Measurements from ENCODE around the gene PRAC1.

The PRAC1 gene

DNA sequence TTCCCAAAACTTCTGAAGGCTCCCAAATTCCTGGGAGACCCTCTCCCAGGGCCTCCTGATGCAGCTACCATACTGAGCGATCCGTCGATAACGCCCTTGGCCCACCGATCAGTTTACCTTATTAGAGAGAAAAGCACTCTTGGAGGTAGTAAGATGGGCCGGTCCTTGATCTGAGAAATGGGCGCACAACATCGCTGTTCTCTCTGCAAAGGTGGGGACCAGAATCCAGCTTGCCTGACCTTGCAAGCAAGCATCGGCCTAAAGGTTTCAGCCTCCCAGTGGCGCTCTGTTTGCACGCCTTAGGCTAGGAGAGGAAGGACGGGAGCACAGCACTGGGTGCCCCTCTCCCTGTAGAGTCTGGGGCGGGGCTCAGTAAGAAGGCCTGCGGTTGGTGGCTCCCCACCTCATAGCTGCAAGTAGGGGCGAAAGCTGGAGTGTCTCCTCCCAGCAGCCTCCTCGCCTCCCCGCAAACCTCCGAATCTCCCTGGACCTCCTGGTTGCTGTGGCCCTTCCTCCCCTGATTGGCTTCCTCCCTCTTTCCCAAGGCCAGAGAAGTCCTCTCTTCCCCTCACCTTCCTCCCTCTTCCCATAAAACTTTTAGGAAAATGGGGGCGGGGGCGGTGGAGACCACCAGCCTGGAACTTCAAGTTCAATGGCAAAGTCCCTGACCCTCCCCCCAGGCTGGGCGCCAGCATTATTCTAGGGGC is at the start of gene PRAC1:
Gene PRAC1 (minus strand): TSS at position 318 of the 707 bp plus-strand sequence. CDS start 126 bp downstream, at position 192.
- DNase-seq (ENCODE audit: low read depth): no peak

DNA sequence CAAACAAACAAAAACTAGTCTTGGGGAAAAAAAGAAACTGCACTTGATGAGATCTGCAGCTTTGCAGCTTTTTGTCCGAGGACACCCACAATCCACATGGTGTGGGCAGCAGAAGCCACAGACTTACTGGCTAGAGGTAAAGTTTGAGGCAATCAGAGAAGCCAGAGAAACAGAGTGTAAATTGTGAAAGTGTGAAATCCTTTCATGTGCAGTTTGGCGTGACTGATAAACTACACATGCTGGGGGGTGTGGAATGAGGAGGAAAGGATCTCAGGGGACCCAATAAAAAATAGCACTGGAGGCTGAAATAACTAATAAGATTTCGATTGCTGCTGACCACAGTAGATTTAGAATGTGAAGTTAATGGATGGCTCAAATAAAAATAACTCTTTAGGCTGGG is 48.6 kb upstream of the PRAC1 start:
- DNase-seq (ENCODE audit: low read depth): no peak

DNA sequence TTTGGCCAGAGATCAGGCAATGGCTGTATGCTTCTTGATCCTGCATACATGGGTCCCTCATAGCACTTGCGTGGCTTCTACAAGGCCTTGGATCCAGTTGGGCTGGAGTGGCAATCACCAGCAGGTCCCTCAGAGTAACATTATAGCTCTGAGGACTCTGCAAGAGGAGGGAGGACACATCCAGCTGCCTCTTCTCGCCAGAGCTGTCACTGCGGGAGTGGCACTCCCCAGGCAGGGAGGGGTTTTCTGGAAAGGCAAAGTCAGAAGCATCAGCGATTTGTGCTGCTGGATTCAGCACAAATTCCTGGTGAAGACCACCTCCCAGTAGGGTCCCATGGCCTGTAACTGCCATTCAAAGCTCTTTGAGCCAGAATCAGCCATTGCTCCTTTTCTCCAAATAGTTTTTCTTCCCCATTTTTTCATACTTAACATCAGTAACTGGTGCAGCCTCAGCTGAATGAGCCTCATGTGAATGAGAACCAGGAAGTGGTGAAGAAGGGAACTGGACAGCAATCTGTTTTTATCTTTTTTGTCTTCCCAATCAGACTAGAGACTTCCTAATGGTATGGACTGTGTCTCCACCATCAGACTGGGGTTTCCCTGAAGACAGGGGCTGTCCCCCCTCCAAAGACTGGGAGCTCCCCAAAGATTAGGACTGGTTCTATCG is 46.8 kb upstream of the PRAC1 start:
- no peak for DNase-seq (ENCODE audit: low read depth)

DNA sequence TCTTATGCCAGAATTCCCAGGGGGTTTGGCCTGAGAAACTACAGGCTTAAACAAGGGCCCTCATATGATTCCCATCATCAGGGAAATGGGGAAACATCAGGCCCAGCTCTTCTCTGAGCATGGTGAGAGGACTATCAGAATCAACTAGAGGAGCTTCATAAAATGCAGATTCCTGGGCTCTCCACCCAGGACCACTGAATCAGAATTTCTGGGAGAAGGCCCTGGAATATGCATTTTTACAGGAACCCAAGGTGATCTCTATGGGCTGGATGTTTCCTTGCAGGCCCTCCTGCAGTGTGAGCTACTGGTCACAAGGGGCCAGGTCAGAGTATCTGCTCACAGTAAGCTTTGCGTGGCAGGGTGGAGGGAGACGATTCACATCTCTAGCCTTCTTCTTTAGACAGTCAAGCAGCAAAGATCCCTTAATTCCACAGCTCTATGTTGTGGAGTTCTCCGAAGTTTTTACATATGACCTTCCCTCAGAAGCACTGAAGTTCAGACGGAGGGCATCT is 45.0 kb upstream of the PRAC1 start:
- DNase-seq (ENCODE audit: low read depth): no peak

DNA sequence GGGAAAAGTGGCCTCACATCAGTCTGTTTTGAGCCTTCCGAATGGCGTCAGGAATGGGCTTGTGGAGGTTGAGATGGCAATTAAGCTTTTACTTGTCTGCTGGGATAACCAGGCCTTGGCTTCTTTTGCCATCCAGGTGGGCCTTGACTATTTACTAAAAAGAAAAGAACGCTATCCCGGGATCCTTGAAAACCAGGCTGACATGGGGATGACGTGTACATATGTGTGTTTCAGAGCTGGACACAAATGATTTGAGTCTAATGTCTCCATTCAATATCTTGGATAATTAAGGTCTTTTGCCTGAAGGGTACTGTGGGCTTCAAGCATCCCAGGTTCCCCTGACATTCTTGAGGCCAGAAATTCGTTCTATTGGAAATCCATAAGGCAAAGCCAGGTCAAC is 38.8 kb upstream of the PRAC1 start:
- no peak for DNase-seq (ENCODE audit: low read depth)

DNA sequence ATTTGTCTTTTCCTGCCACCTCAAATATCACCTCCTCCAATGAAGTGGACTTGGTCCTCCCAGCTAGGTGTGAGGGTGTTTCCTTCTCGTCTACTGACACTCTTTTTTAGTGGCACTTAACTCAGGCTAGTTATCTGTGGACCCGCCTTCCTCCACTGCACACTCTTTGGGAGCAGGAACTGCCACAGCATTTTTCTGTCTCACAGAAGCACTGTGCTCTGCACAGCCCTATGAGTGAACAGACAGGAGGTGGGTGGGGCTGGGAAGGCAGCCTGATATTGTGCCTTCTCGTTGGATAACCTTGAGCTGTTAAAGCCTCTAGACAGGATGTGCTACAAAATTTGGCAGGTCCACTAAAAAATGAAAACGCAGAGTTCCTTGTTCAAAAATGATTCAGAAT is 38.1 kb upstream of the PRAC1 start:
- no peak for DNase-seq (ENCODE audit: low read depth)

DNA sequence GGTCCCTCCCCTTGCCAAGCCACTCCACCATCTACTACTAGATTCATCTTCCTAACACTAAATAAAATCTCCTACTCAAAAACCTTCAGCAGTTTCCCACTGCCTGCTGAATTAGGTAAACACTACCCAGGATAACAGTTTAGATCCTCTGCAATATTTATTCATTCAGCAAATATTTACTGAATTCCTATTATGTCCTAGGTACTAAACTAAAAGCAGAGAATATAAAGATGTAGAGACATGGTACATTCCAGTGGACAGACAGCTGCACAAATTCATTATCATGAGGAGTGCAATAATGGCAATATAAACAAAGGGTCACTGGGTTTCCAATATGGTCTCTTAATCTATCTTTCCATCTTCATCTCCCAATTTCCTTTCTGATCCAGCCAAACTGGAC is 37.0 kb upstream of the PRAC1 start:
- DNase-seq (ENCODE audit: low read depth): no peak

DNA sequence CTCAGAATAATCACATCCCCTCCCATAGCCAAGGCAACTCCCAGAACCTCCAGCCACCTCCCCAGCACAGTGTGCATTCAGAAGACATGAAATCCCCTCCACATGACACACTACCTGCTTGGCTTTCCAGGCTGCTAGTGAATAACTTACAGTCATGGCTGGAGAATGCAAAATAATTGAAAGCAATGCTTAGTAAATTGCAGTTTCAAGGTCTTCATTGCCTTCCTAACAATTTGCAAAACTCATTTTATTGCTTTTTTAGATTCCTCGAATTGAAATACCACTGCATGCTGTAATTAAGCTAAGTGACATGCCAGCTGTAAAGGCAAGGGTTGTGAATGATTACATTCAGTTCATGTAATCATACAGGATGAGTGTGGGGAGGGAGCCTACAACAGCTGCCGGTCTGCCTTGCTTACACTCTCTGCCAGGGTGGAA is 35.2 kb upstream of the PRAC1 start:
- DNase-seq (ENCODE audit: low read depth): peak; percentile 9

DNA sequence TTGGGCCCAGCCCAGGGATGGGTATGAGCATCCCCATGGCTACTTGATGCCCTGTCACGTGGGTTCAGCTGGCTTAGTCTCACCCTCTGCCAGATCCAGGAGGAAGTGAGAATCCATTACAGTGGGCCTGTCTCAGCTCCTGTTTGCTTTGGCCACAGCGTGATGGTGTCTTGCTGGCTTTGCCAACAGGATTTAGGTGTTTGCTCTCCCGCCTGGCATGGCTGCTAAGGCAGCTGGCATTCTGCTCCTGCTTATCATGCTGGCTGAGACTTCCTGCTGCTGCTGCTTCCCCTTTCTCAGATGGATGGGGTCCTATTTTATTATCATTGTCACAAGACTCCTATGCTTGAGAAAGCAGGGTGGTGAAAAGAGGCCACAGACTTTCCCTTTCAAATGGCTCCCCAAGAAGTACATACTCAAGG is 34.5 kb upstream of the PRAC1 start:
- no peak for DNase-seq (ENCODE audit: low read depth)

DNA sequence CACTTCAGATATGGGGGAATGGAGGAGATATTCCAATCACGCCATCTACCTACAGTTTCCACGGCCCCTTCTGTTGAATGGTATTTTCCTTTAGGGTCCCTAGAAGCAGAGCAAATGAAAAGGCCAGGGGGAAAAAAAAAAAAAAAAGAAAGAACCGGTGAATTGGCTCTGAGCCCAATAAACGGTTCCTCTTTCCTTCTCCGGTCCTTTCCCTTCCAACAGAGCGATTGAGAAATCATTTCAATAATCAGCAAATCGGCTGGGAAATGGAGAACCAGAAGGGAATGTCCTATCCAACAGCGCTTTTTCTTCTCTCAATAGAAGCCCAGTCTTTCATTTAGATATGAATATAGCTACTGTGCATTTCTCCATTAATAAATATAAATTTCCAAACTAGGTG is 33.0 kb upstream of the PRAC1 start:
- DNase-seq (ENCODE audit: low read depth): no peak

DNA sequence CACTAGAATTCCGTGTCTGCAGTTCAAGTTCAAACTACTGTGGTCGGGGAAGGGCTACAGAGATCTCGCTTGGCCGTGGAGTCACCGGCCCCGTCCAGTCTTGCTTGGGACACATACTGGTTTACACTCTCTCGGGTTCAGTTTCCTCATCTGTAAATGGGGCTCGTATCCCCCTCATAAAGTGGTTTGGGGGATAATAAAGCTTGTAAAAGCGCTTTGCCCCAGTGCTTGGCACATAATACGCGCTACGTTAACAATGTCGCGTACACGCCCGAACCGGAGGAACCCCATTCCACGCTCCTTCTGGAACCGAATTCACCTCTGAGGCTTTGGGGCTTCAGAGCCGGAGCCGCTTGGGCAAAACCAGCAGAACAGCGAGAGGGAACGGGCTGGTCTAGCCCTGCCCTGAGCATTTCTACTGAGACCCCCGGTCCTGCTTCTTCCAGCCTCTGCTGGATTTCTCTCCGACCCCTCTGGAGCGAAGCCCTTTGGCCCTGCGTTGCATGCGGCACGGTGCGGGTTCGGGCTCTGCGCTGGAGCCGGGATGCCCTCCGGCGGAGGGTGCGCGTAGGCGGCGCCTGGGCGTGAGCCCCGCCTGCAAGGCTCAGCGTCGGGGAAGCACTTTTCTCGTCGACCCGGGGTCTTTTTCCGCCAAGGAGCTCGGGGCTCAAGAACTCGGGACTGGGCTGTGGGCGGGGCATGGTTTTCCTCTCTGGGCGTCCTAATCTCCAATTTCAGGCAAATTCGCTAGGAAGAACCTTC is 32.4 kb upstream of the PRAC1 start:
- no peak for DNase-seq (ENCODE audit: low read depth)

DNA sequence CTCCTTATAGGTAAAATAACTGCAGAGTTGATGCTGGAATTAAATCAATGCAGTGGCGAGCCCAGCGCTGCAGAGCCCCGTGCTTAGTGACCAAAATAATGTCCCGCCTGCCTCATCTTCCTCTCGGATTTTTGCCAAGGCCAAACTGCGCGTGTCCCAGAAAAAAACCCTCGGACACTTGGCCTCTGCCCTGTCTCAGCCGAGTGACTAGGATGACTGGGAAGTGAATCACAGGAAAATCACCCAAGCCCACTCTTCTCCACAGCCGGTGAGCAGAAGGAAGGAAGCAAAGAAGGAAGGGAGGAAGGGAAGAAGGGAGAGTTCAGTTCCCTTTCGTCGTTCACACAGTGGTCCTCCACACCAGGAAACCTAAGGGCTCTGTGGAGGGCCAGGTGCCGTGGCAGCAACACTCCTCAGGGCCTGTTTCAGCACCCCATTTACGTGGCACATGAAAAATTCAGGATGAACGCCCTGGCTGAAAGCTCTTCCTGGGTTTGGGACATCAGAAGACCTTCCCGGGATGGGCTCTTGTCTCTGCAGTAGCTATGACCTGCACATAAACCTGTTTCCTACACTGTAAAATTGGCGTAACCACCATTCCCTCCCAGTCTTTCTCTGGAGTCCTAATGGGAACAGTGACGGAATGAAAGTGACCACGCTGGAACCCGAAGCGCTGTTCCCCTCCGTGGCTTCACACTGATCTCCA is 31.6 kb upstream of the PRAC1 start:
- DNase-seq (ENCODE audit: low read depth): peak; percentile 49

DNA sequence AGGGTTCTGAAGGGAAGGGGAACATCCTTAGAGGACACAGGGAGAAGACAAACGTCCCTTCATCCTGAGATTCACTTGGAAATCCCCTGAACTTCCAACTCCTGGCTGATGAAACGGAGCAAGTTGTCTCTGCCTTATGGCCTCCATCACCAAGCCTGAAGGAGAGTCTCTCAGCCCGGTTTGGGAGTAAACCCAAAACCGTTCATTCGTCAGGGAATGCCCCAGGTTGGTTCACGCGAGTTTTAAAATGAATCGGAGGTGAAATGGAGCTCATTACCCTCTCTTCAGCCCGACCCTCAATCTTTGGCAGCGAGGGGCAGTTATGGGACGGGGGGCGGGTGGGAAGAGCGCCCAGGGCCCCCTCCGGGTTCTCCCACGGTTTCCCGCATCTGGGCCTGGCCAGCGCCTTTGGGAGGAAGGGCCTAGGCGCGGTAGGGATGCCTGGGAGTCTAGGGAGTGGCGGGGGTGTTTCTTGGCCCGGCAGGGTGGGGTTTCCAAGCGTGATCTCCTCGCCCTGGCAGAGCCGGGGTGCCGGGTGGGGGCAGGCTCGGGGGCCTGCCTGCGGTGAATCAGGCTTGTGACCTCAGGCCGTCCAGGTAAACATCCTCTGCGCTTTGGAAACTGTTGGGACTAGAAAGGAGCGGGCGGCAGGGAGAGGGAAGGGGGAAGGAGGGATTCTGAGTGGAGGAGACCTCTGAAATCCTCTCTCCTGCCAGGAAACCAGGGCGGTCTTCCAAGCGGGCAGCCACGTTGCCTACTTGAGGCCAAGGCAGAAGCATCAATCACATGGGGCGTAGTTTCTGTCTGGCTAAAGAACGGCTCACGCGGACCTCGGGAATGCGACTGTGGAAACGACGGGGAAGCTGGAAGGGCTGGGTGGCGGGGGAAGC is 30.3 kb upstream of the PRAC1 start:
- DNase-seq (ENCODE audit: low read depth): no peak

DNA sequence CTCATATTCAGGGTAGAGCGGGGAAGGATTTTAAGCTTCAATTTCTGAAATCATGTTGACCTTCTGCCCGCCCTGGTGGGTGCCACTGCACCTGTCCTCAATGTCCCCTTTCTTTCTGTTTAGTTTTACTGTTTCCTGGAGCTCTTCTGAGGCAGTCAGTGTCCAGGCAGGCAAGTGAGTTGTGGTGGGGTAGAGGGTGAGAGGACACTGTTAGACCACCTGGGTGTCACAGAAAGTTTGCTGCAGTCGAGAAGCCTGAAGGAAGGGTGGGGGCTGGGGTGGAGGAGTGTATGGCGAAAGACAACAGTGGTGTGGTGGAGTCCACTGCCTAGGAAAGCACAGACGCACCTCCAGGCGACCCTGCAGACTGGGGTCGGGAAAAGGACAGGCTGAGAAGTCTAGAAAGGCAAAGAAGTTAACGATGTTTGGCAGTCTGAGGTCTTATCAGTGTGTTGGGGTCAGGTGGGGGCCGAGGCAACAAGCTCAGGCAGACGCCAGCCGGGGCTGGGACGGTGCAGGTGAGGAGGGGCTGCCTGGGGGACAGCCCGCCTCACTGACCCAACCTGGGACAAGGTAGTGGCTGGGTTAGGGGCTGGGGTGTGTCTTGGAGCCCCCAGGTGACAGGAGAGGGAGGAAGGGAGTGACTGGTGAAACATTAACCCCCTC is 29.5 kb upstream of the PRAC1 start:
- no peak for DNase-seq (ENCODE audit: low read depth)

DNA sequence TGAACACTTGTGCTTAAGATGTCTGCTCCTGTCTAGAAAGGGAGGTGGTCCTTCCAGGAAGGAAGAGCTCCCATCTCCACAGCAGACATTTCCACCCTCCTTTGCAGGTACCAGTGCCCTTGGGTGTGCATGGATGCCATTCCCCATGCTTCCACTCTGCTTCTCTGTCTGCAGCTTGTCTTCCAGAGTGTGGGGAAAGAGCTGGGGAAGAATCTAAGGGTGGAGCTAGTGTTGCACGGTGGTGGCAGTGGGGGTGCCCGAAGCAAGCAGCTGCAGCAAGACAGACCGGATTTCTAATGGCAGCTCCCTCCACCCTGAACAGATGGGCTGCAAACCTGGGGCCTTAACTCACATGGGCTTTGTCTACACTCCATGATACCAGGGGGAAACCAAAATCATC is 28.9 kb upstream of the PRAC1 start:
- DNase-seq (ENCODE audit: low read depth): no peak

DNA sequence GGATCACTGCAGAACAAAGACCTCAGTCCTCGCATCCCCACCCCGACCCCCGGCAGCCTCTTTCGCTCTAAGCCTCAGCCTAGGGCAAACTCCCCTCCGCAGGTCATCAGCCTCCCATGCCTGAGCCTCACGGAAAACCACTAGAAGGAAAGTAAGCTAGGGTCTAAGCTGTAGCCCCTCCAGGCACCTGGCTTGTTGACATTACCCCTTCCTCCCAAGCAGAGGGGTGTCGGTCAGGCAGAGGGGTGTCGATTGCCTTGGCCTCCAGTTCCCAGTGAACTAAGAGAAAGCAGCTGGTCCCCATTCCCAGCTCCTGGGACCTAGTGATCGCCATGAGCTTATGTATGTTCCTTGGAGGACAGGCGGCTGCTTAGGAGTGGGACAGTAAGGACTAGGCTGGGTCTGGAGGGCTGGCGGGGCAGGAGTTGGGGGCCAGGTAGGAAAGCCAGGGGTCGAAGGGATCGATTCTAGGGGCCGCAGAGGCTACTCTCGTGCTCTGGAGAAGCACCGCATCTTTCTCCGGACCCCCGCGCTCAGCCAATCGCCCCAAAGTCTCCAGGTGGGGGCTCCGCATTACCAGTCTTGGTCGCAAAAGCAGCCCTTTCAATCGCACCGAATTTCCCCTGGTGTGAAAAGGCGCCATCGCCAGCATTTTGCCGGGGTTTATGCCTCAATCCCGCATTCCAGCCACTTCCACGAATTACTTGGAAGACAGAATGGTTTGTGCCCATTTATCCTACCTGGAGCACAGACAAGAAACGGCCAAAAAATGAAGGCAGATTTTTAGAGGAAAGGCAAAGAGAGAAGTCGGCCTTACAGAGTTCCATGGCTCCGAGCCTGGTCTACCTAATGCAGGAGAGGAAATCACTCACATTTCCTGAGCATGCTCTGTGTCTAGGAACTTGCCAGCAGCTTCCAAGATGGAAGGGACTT is 27.6 kb upstream of the PRAC1 start:
- DNase-seq (ENCODE audit: low read depth): no peak

DNA sequence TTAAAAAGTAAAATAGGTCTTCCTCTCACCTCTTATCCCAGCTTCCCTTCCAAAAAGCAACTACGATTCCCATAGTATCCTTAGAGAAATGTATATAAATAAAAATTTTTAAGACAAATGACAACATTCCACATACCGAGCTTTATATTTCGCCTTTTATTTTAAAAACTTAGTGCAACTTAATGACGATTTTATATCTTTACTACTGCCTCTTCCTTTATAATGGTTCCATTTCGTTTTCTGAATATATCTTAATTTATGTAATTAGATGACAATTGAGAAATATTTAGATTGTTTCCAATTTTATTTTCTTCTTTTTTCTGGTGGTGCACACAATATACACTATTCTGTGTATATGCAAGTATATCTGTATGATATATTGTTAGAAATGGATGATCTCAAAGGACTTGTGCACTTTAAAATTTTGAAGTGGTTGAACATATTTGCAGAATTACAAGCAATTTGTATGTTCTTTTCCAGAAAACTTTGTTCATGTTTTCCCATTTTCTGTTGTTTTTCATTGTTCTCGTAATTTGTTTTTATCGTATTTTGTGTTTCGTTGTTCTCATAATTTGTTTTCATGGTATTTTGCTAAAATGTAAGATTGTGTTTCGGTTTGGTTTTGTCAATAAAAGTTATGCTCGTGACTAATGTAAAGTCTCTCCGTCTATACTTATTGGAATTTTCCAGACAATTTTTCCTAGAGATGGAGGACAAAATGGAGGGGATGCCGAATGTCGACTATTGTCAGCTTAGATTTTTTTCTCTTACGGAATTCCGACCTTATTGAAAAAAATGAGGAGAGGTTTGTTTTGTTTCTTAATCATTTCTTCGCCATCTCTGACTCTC is 26.6 kb upstream of the PRAC1 start:
- no peak for DNase-seq (ENCODE audit: low read depth)

Data from EH (cell line).